A673 (cell line): ENCODE results near the gene RLIM.

ENCODE experiments used
- EZH2 ChIP-seq: fragments of 200-600 bp; sonication (generic); IDR thresholded peaks from 2 replicates; pipeline ENCODE4 v1.6.1; 2017; ENCODE audit warnings: borderline replicate concordance, low read depth, mild to moderate bottlenecking, mixed read lengths, antibody characterized with exemption, low read length; ENCODE audit not compliant: poor library complexity, severe bottlenecking
- TF ChIP-seq, protein P1 (sequence below): fragments of 300-800, 200-600 bp; sonication (generic); conservative IDR thresholded peaks from 2 replicates; pipeline ENCODE4 v1.5.1; 2017; ENCODE audit warnings: low read depth, mild to moderate bottlenecking, antibody characterized with exemption, low read length, moderate library complexity, mixed read lengths

- TF ChIP-seq EZH2 = no peak
- TF ChIP-seq, protein P1, sequence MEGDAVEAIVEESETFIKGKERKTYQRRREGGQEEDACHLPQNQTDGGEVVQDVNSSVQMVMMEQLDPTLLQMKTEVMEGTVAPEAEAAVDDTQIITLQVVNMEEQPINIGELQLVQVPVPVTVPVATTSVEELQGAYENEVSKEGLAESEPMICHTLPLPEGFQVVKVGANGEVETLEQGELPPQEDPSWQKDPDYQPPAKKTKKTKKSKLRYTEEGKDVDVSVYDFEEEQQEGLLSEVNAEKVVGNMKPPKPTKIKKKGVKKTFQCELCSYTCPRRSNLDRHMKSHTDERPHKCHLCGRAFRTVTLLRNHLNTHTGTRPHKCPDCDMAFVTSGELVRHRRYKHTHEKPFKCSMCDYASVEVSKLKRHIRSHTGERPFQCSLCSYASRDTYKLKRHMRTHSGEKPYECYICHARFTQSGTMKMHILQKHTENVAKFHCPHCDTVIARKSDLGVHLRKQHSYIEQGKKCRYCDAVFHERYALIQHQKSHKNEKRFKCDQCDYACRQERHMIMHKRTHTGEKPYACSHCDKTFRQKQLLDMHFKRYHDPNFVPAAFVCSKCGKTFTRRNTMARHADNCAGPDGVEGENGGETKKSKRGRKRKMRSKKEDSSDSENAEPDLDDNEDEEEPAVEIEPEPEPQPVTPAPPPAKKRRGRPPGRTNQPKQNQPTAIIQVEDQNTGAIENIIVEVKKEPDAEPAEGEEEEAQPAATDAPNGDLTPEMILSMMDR = no peak
Measured at GRCh38 chrX:74551934-74552333, 62.5 kb downstream of the RLIM start.
